Stimulated activated CD8-positive, alpha-beta memory T cell treated with anti-CD3 and anti-CD28 coated beads, Interleukin-4, amount 100 ng/mL, for 4 hours (primary cell): ENCODE data around the gene GTF2F2.

Experiments
- DNase-seq, 2 donors: peaks; one replicate each; pipeline ENCODE4 v3.0.0-alpha.2; 2020; ENCODE audit warnings: low read depth in 2 of 2, low spot score in 1 of 2

GTF2F2 gene

GRCh38 chr13:45299194-45299593 lies 178.9 kb downstream of the GTF2F2 start:
- no peak for DNase-seq

- no peak for DNase-seq
These were observed 180.1 kb downstream of the GTF2F2 start for GRCh38 chr13:45300190-45300985.

DNA sequence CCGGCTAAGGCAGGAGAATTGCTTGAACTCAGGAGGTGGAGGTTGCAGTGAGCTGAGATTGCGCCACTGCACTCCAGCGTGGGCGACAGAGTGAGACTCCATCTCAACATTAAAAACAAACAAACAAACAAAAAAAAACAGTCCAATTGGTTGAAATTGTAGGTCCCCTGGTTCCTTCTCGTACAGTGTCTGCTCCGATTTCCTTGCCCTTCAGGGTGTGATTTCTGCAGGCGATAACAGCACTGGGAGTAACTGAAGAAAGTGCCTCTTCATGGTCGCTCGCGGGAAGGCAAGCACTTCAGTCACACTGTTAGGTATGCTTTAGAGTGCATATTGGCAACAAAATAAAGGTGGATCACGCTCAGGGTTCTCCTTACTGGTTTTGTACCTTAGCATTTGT lies 181.0 kb downstream of the GTF2F2 start:
- no peak for DNase-seq

- no peak for DNase-seq
These were observed 182.2 kb downstream of the GTF2F2 start for GRCh38 chr13:45302507-45302906.

- no peak for DNase-seq
These were observed 182.7 kb downstream of the GTF2F2 start for GRCh38 chr13:45303026-45303425.

DNA sequence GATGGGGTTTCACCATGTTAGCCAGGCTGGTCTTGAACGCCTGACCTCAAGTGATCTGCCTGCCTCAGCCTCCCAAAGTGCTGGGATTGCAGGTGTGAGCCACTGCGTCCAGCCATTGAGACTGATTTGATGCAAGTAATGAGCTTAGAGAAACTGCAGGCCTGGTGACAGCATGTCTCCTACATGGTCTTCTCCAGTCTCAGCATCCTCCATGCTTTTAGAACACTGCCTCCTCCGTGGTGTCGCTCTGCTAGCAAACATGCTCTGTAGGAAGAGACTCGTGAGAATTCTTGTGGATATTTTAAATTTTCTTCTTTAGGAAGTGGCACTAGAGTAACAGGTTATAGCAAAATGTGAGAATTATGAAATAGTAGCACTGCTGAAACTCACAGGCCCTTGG lies 183.6 kb downstream of the GTF2F2 start:
- no peak for DNase-seq

- no peak for DNase-seq
These were observed 184.8 kb downstream of the GTF2F2 start for GRCh38 chr13:45305079-45305478.

DNA sequence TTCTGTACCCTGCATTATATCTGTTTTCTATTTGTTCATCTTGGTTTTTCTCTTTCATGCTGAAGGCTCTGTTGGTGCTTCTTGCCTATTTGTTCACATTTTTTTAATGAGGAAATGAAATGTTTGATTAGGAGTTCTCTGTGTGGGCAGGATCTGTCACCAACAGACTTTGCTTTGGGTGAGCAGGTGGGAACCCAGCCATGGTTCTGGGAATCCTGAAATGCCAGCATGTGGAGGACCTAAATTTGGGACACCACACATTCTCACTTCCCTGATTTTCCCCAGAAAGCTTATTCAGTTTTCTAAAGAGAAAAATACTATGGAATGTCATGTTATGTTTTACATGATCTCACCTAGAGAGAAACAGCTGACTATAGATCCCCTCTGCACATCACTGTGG lies 186.7 kb downstream of the GTF2F2 start:
- no peak for DNase-seq

DNA sequence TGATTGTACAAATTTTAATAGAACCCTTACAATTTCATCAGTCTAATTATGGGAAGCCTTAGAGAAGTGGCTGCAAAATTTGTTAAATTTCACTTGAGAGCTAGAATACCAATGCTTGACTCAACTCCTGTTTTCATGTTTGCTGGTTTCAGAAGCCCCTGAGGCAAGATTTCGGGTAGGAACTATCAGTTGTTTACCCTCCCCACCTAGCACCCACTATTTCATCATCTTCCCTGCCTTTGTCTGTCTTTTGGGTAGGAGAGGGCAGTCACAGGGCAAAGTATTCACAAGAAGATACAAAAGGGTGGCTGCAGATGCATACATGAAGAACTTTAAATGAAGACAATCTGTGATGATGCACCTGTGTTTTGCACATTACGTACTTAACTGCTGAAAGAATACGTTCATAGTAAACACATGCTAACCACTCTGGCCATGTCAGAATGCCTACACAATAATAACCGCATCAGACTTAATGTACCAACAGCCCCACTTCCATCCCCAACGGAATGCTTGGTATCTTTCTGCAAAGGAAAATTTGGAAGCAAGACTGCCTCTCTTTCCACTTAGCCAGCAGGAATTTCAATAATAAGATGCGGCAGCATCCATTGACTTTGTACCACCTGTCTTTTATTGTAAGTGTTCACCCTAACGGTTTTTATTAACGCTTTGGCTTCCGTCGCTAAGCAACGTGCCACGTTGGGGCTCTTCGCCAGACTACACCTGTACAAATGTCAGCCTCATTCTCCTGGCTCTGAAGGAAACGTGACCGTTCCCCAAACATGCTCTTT lies 190.2 kb downstream of the GTF2F2 start:
- DNase-seq, result no peak

GRCh38 chr13:45314822-45315221 lies 194.5 kb downstream of the GTF2F2 start:
- DNase-seq, result no peak

DNA sequence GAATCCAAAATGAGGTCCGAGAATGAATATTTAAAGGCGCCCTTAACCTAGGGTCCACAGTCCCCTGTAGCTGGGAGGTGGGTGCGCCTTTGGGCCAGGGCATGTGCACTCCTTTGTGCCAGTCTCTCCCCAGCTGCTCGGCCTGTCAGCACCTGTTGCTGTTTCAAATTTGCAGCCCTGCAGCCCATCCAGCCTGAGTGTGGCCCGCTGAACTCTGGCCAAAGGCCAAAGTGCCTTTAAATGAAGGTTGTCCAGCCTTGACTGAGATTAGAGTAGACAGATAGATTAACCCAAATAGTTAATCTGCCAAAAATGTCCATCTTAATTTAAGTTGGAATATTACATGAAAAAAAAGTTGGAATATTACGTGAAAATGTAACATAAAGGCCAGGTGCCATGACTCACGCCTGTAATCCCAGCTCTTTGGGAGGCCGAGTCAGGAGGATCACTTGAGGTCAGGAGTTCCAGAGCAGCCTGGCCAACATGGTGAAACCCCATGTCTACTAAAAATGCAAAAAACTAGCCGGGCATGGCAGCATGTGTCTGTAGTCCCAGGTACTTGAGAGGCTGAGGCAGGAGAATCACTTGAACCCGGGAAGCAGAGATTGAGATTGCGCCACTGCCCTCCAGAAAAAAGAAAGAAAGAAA lies 195.3 kb downstream of the GTF2F2 start:
- no peak for DNase-seq

DNA sequence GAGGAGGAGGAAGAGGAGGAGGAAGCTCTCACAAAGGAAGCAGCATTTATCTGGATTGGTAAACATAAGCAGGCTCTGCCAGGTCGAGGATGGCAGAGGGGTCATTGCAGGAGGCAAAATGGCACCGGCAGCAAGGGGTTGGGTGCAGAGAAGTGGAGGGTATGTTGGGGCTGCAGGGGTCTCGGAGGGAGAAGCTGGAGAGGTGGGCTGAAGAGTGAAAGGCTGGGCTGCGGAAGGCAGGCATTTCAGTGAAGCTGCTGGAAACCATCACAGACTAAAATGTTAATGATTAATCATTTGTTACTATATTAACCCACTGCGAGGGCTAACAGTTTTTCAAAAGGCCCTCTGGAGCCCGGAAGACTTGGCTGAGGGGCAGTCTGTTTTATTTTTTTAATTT lies 196.0 kb downstream of the GTF2F2 start:
- DNase-seq, result no peak

DNA sequence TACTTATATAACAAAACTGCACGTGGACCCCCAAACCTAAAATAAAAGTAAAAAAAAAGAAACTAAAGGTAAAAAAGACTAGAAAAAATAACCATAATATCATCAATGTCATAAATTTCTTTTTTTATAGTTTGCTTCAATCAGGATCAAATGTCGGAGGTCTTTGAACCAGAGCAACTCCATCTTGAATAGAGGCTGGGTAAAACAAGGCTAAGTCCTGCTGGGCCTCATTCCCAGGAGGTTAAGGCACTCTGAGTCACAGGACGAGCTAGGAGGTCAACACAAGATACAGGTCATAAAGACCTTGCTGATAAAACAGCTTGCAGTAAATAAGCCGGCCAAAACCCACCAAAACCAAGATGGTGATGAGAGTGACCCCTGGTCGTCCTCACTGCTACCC lies 196.7 kb downstream of the GTF2F2 start:
- DNase-seq, result no peak

DNA sequence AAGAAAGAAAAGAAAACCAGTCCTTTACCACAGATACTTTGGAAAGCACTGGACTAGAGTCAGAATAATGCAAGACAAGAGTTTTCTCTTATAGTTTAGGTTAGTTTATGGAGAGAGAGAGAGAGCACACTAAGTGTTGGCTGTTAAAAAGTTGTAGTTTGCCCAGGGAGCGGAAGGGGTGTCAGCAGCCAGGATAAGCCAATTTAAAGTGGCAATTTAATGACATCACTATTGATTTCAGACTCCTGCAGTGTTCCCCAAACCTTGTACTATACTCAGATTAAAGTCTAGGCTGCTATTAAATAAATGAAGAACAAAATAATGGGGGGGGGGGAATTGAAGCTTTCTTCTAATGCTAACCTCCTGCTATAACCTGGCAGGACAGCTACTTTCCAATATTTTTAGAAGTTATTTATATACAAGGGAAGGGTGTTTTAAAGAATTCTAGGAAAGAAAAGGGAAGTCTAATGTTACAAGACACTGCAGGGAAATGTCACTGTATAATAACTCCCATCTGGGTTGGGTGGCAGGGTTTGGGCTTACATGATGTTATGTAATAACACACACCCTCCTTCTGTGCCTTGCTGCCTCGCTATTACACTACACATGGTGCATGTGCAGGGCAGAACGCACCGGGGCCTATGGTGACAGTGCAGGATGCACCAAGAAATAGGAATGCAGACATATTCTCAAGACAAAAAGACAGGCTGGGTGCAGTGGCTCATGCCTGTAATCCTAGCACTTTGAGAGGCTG lies 200.7 kb downstream of the GTF2F2 start:
- no peak for DNase-seq

- no peak for DNase-seq
These were observed 205.5 kb downstream of the GTF2F2 start for GRCh38 chr13:45325806-45326205.

GRCh38 chr13:45327253-45327955 lies 207.1 kb downstream of the GTF2F2 start:
- DNase-seq, result no peak

GRCh38 chr13:45328661-45329111 lies 208.4 kb downstream of the GTF2F2 start:
- DNase-seq, result no peak

DNA sequence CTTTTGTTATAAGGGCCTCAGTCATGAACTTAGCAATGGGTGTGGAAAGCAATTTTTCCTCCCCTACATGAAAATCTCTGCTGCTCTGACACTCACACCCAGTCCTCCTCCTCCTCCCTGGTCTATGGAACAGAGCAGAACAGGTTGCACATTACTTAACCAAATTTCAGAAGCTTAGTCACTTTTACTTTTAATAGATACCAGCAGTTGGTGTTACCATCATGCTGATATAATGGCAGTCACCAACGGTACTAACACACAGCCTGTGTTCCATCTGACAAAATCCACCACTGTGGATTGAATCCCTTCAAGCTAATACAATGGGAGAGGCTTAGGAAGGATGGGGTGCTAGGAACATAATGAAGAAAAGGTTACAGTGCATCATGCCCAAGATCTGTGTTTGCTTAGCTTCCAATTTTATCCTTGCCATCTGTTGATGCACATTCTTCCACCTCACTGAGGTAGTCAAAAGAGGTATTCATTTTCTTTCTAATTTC lies 210.9 kb downstream of the GTF2F2 start:
- DNase-seq, result no peak

DNA sequence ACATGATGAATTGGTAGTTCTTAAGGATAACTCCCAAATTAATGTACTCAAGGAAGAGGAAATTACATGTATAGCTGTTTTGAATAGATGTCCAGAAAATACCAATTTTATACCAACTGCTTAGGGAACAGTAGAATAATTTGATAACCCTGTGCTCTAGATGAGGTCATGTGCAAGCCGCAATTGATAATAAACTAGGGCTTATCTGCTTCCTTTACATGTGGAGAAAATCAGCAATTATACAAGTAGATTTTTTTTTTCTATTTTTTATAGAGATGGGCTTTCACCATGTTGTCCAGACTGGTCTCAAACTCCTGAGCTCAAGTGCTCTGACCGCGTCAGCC lies 211.4 kb downstream of the GTF2F2 start:
- no peak for DNase-seq

DNA sequence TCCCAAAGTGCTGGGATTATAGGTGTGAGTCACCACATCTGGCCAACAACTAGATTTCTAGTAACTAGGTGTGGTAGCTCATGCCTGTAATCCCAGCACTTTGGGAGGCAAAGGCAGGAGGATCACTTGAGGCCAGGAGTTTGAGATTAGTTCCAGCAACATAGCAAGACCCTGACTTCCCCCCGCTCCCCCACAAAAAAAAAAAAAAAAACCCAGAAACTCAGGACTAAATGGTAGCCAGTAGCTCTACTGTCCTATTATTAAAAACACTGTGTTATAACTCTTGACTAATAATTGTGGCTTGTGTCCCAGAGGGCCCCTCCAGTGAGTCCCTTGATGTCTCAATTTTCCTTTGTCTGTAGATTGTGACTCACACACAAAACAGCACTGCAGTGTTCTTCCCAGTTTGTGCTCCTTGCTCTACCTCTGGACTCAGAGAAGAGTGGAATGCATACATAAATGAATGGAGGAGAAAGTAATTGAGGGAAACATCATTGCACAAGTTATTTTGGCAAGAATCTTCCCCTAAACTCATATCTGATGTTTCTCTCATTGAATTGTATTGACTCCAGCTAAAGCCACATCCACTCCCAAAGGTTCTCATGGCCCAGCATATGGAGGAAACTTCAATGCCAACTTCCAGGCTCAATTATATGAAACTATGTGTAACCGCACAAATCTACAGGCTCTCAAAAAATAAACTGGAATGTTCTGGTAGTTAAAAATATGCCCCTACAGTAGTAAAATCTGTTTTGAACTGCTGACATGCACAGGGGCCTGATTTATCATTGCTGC lies 211.9 kb downstream of the GTF2F2 start:
- no peak for DNase-seq
